ENCODE data around the gene ALS2CL. TPM values are rescaled to one million over a fixed set of nuclear protein-coding genes. Genes with fewer than 3 reads are reported as not detected.

ALS2CL gene
- total RNA-seq, 1 experiment from 2014 or later = 11.2 TPM

- H3K27me3 Mint-ChIP-seq (ENCODE audit: insufficient read depth, unreplicated experiment) = no peaks in the 10 kb centered on the region
- BruUV-seq (replicated peaks) = no TSS peak
- DNase-seq = peak in 1 of 2 experiments; percentile 20
- Histone ChIP-seq H3K4me1 (no peaks in the 10 kb centered on the region), H3K9me3 (no peaks in the 10 kb centered on the region), H3K36me3 (ENCODE audit: control insufficient read depth, insufficient read depth, low read length) (no peaks in the 10 kb centered on the region), H3K4me3 (ENCODE audit: low read depth, low read length) (no peak overlapping the region), H3K27me3 (replicated peaks; ENCODE audit: control insufficient read depth, insufficient read depth, low read length) (no peaks in the 10 kb centered on the region)
- no peak overlapping the region for H3K27ac Mint-ChIP-seq (ENCODE audit: unreplicated experiment)
- H3K36me3 Mint-ChIP-seq (ENCODE audit: insufficient read depth, unreplicated experiment) = no peaks in the 10 kb centered on the region
- TF ChIP-seq, protein P1, sequence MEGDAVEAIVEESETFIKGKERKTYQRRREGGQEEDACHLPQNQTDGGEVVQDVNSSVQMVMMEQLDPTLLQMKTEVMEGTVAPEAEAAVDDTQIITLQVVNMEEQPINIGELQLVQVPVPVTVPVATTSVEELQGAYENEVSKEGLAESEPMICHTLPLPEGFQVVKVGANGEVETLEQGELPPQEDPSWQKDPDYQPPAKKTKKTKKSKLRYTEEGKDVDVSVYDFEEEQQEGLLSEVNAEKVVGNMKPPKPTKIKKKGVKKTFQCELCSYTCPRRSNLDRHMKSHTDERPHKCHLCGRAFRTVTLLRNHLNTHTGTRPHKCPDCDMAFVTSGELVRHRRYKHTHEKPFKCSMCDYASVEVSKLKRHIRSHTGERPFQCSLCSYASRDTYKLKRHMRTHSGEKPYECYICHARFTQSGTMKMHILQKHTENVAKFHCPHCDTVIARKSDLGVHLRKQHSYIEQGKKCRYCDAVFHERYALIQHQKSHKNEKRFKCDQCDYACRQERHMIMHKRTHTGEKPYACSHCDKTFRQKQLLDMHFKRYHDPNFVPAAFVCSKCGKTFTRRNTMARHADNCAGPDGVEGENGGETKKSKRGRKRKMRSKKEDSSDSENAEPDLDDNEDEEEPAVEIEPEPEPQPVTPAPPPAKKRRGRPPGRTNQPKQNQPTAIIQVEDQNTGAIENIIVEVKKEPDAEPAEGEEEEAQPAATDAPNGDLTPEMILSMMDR (IDR thresholded peaks at IDR 0.05; ENCODE audit: insufficient read depth in 1 of 2, low read depth in 1 of 2, low read length in 1 of 2, severe bottlenecking in 1 of 2, unreplicated experiment in 1 of 2) = no peak
- no peaks in the 10 kb centered on the region for H3K4me1 Mint-ChIP-seq (ENCODE audit: low read depth, unreplicated experiment)
- no peaks in the 10 kb centered on the region for H3K9me3 Mint-ChIP-seq (ENCODE audit: unreplicated experiment)
- CTCF ChIA-PET = no interaction called here
- intact Hi-C loops (cut with micrococcal nuclease; ENCODE audit: unreplicated experiment) = no loop called here
- POLR2A ChIA-PET = interaction anchor here (0.5 kb wide), 1 partner anchor 30 kb away, joined by 9 read pairs; no protein-coding TSS in a partner anchor
- no peak overlapping the region for H3K4me3 Mint-ChIP-seq (ENCODE audit: unreplicated experiment)
These were observed 24.1 kb downstream of the ALS2CL start for GRCh38 chr3:46669191-46669999.

DNA sequence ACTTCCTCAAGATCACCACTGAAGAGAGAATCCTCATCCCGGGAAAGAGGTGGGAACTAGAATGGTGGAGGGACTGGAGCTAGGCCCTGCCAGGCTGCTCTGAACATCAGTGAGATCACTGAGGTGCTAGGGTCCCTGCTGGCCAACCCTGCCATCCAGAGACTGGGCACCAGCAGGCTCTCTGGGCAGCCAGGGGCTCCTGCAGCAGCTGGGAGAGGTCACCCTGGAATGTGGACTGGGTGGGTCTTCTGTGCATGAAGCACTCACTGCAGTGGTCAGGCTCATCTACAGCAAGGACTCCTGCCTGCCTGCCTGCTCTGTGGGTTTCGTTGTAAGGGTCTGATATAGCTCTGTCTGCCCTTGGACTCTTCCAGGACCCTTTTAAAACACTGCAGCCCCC lies 24.9 kb downstream of the ALS2CL start:
- CTCF ChIA-PET = no interaction called here
- no peak overlapping the region for H3K4me3 Mint-ChIP-seq (ENCODE audit: unreplicated experiment)
- no TSS peak for BruUV-seq (replicated peaks)
- Histone ChIP-seq H3K9me3 (no peaks in the 10 kb centered on the region), H3K4me3 (ENCODE audit: low read depth, low read length) (no peak overlapping the region), H3K27me3 (replicated peaks; ENCODE audit: control insufficient read depth, insufficient read depth, low read length) (no peaks in the 10 kb centered on the region), H3K4me1 (no peaks in the 10 kb centered on the region), H3K36me3 (ENCODE audit: control insufficient read depth, insufficient read depth, low read length) (no peaks in the 10 kb centered on the region)
- H3K36me3 Mint-ChIP-seq (ENCODE audit: insufficient read depth, unreplicated experiment) = no peaks in the 10 kb centered on the region
- POLR2A ChIA-PET = interaction anchor here (0.5 kb wide), 1 partner anchor 31 kb away, joined by 9 read pairs; no protein-coding TSS in a partner anchor
- TF ChIP-seq, protein P1 (IDR thresholded peaks at IDR 0.05; ENCODE audit: insufficient read depth in 1 of 2, low read depth in 1 of 2, low read length in 1 of 2, severe bottlenecking in 1 of 2, unreplicated experiment in 1 of 2) = no peak
- peak in 1 of 2 experiments; percentile 28 for DNase-seq
- no peaks in the 10 kb centered on the region for H3K27me3 Mint-ChIP-seq (ENCODE audit: insufficient read depth, unreplicated experiment)
- no peaks in the 10 kb centered on the region for H3K4me1 Mint-ChIP-seq (ENCODE audit: low read depth, unreplicated experiment)
- intact Hi-C loops (cut with micrococcal nuclease; ENCODE audit: unreplicated experiment) = no loop called here
- H3K27ac Mint-ChIP-seq (ENCODE audit: unreplicated experiment) = no peak overlapping the region
- no peaks in the 10 kb centered on the region for H3K9me3 Mint-ChIP-seq (ENCODE audit: unreplicated experiment)

- Mint-ChIP-seq H3K4me3 (ENCODE audit: unreplicated experiment) (no peak overlapping the region), H3K4me1 (ENCODE audit: low read depth, unreplicated experiment) (no peaks in the 10 kb centered on the region), H3K9me3 (ENCODE audit: unreplicated experiment) (no peaks in the 10 kb centered on the region), H3K27me3 (ENCODE audit: insufficient read depth, unreplicated experiment) (no peaks in the 10 kb centered on the region), H3K36me3 (ENCODE audit: insufficient read depth, unreplicated experiment) (no peaks in the 10 kb centered on the region), H3K27ac (ENCODE audit: unreplicated experiment) (no peak overlapping the region)
- DNase-seq = peak in 1 of 2 experiments; percentile 21
- no TSS peak for BruUV-seq (replicated peaks)
- no peaks in the 10 kb centered on the region for H3K4me1 ChIP-seq
- TF ChIP-seq, protein P1 (IDR thresholded peaks at IDR 0.05; ENCODE audit: insufficient read depth in 1 of 2, low read depth in 1 of 2, low read length in 1 of 2, severe bottlenecking in 1 of 2, unreplicated experiment in 1 of 2) = no peak
- H3K9me3 ChIP-seq = no peaks in the 10 kb centered on the region
- POLR2A ChIA-PET = no interaction called here
- CTCF ChIA-PET = no interaction called here
- H3K36me3 ChIP-seq (ENCODE audit: control insufficient read depth, insufficient read depth, low read length) = no peaks in the 10 kb centered on the region
- H3K4me3 ChIP-seq (ENCODE audit: low read depth, low read length) = no peak overlapping the region
- intact Hi-C loops (cut with micrococcal nuclease; ENCODE audit: unreplicated experiment) = no loop called here
- H3K27me3 ChIP-seq (replicated peaks; ENCODE audit: control insufficient read depth, insufficient read depth, low read length) = no peaks in the 10 kb centered on the region
These were observed 25.4 kb downstream of the ALS2CL start for GRCh38 chr3:46668116-46668515.

Data from Caco-2 (cell line).